Activated effector memory CD4-positive, alpha-beta T cell treated with Interleukin-2 at 50 U/mL for 16 hours (primary cell): ENCODE data around the gene NRARP.
A peak's percentile ranks its signal among the peaks of the same experiment; 100 is the strongest.
"Not testable (repeated sequence)": the region's sequence is repeated elsewhere in the genome, so short reads cannot be mapped to it uniquely, and the experiment has no call there.

ENCODE experiments used
- DNase-seq: peaks from one replicate; pipeline ENCODE4 v3.0.0-alpha.2; 2020

NRARP gene

DNA sequence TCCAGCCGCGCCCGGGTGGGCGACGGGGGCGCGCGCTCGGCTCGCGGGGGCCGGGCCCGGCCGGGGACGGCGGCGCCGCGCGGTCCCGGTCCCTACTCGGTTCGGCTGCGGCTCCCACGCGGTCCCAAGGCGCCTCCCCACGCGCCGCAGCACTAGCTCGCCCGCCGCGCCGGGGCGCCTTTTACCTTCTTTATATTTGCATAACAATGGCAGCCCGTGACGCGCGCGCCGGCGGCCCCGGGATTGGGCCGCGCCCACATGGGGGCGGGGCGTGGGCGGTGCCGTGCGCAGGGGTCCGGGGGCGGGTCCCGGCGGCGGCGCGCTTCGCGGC lies at the start of gene NRARP:
Gene NRARP (minus strand): TSS at position 154 of the 331 bp plus-strand sequence. CDS start 343 bp downstream, outside the sequence.
- peak; percentile 83 for DNase-seq

DNA sequence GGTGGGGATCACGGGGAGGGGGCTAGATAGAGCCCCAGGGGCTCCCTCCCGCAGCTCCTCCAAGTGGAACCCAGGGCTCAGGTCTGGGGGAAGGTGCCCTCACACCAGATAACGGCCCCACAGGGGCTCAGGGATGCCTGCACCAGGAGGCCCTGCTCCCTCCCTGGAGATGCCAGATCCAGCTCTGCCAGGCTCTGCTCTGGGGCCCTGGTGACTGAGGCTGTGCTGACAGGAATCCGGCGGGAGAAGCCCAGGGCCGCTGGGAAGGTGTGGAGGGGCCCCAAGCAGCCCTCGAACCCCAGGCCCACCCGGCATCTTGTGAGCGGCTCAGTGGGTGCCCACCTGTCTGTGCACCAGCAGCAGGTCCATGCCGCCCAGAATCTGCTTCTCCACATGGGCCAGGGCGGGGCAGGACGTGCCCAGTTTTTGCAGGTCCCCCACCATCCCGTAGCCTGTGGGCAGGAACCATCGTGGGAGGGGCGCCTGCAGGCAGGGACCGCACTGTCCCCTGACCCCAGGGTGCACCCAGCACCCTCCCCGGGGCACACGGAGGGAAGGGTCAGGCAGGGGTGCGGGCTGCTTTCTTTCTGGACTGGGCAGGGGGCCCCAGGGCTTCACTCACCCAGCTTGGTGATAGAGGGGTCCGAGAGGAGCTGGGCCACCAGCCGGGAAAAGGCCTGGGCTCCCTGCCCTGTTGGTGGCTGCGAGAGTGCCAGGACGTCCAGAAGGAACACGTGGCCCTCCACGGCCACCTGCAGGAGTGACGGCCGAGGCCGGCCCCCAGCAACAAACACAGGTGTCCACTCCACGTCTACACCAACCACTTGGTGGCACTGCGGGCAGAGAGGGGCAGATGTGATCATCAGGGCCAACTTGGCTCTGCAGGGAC lies 48.9 kb upstream of the NRARP start:
- no peak for DNase-seq

DNA sequence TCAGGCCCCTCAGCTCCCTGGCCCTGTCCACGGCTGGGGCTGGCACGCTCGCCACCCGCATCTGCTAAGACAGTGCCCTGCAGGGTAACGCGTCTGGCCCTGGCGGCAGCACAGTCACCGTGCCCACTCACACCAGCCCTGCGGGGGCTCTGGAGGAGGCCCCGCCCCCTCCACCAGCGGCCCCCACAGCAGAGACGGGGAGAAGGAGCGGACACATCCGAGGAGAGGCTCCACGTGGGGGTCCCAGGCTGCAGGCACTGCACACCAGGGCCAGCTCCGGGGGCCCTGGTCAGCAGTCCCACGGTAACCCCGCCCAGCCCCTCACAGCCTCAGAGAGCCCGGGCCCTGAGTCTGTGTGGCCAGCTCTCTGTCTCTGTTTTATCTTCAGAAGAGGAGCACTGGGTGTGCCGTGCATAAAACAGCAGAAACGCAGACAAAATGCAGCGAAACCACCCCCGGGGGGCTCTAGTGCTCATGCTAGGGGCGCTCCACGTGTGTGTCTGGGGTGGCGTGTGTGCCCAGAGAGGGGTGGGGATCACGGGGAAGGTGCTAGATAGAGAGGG lies 47.5 kb upstream of the NRARP start:
- DNase-seq = no peak

- no peak for DNase-seq
Observed at GRCh38 chr9:137348769-137349470, 46.8 kb upstream of the NRARP start.

GRCh38 chr9:137347928-137348327 lies 45.9 kb upstream of the NRARP start:
- DNase-seq = no peak

DNA sequence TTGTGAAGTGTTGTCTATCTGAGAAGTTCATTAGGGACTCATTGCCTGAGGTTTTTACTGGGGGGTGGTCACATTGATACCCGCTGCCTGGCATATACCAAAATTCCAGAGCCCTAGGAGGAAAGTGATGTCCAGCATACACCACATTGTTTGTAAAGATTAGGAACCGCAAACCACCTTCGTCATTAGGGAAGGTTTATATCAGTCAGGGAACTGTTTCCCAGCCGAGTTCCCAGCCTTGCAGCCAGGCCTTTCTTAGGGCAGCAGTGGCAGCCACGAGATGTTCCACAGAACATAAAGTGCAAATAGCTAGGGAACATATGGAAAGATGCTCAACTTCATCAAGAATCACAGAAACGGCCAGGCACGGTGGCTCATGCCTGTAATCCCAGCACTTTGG lies 40.4 kb upstream of the NRARP start:
- DNase-seq = no peak

DNA sequence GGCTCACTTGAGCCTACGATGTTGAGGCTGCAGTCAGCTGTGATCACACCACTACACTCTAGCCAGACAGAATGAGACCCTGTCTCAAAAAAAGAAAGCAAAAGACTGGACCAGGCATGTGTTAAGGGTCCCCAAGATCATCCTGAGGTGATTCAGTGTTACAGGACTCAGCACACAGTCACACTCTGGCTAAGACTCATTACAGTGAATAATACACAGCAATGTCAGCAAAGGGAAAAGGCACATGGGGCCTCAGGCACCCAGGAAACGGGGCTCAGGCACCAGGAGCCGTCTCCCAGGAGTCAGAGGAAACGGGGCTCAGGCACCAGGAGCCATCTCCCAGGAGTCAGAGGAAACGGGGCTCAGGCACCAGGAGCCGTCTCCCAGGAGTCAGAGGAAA lies 39.2 kb upstream of the NRARP start:
- no peak for DNase-seq

DNA sequence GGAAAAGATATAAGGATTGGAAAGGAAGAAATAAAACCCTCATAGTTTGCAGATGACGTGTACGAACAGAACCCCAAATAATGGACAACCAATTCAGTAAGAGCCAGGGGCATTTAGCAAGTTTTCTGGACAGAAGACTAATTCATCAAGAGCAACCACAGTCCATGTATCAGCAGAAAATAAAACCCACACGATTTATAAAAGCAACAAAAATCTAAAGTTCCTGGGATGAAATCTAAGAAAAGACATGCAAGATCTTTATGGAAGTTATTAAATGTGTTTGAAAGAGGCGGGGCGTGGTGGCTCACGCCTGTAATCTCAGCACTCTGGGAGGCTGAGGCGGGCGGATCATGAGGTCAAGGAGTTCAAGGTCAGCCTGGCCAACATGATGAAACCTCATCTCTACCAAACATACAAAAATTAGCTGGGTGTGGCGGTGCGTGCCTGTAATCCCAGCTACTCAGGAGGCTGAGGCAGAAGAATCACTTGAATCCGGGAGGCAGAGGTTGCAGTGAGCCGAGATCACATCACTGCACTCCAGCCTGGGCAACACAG lies 37.9 kb upstream of the NRARP start:
- not testable (repeated sequence) for DNase-seq

DNA sequence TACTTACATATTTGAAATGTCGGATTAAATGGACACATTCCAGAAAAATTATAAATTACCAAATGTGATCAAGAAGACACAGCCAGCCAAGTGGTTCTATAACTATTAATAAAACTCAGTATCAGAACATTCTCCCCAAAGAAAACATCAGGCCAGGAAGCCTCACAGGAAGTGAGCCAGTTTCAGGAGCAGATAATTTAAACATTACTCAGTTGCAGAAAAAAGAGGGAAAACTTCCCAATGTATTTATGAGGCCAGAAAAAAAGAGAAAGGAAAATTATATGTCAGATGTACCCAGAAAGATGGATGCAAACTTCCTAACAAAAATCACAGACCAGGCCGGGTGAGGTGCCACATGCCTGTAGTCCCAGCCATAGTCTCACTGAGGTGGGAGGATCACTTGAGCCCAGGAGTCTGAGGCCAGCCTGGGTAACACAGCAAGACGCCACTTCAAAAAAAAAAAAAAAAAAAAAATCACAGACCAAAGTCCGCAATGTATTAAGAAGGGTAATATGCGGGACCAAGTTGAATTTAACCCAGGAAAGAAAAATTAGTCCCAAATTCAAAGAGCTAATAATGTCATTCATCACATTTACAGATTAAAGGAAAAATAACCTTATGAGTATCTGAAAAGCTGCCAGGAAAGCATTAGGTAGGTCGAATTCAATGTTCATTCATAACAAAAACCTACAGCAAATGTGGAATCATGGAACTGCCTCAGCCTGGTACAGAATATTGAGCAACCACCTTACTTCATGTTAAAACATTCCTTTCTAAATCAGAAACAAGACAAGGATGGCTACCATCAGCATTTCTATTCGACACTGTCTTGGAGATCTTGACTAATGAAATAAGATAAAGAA lies 37.2 kb upstream of the NRARP start:
- DNase-seq = no peak

DNA sequence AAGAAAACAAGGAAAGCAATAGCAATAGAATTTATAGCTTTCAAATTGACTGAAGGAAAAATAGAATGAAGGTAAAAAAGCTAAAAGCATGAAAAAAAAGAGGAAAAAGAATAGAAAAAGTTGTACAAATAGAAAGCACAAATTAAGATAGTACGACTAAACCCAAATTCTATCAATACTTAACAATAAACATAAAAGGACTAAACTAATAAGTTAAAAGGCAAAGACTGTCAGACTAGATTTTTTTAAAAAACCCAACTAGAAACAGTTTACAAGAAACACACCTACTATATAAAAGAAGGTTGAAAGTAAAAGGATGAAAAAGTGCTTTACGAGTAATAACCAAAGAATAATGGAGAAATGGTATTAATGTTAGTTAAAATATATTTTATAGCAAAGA lies 34.7 kb upstream of the NRARP start:
- DNase-seq = no peak

DNA sequence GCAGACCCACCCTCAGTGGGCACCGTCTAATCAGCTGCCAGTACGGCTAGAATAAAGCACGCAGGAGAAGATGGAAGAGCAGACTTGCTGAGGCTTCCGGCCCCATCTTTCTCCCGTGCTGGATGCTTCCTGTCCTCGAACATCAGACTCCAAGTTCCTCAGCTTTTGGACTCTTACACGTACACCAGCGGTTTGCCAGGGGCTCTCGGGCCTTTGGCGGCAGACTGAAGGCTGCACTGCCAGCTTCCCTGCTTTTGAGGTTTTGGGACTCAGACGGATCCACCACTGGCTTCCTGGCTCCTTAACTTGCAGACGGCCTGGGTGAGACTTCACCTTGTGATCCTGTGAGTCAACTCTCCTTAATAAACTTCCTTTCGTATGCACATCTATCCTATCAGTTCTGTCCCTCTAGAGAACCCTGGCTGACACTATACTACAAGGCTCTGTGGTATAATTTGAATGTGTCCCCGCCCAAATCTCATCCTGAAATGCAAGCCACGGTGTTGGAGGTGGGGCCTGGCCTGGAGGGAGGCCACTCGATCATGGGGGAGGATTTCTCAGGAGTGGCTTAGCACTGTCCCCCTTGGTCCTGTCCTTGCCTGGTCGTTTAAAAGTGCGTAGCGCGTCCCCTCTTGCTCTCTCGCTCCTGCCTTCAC lies 31.1 kb upstream of the NRARP start:
- no peak for DNase-seq

DNA sequence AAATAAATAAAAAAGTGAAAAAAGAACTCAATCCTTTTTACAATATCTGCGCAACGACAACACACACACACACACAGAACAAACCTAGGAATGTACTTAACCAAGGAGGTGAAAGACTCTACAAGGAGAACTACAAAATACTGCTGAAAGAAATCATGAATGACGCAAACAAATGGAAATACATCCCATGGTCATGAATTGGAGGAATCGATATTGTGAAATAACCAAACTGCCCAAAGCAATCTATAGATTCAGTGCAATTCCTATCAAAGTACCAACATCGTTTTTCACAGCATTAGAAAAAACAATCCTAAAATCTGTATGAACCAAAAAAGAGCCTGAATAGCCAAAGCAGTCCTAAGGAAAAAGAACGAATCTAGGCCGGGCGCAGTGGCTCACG lies 29.9 kb upstream of the NRARP start:
- DNase-seq = no peak

DNA sequence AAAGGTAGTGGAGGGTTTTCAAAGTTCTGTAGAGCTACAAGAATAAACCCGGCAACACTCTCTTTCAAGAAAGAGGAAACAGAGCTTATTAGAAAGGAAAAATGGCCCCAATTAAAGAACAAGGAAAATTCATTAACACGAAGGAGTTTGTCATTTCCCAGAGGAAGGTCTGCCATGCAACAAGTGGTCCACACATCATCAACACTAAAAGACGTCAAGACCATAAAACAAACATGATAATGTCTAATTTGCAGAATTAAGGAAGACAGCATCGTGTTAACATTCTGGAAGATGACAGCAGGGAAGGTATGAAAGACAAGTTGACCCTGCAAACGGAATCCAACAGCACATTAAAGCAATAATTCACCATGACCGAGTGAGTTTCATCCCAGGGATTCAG lies 28.6 kb upstream of the NRARP start:
- no peak for DNase-seq

DNA sequence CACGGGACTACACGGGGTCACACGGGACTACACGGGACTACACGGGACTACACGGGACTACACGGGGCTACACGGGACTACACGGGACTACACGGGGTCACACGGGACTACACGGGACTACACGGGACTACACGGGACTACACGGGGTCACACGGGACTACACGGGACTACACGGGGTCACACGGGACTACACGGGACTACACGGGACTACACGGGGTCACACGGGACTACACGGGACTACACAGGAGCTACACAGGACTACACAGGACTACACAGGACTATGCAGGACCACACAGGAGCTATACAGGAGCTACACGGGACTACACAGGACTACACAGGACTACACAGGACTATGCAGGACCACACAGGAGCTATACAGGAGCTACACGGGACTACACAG lies 27.5 kb upstream of the NRARP start:
- DNase-seq = not testable (repeated sequence)

- DNase-seq = not testable (repeated sequence)
Observed at GRCh38 chr9:137327641-137328550, 25.8 kb upstream of the NRARP start.

GRCh38 chr9:137326445-137327065 lies 24.5 kb upstream of the NRARP start:
- no peak for DNase-seq

- DNase-seq = no peak
Observed at GRCh38 chr9:137325799-137326198, 23.7 kb upstream of the NRARP start.

GRCh38 chr9:137325124-137325523 lies 23.1 kb upstream of the NRARP start:
- DNase-seq = no peak

- no peak for DNase-seq
Observed at GRCh38 chr9:137323531-137324331, 21.7 kb upstream of the NRARP start.
